ENCODE results near the gene CBX5. TPM values are rescaled to one million over a fixed set of nuclear protein-coding genes. Genes with fewer than 3 reads are reported as not detected.
"Not testable (repeated sequence)": the region's sequence is repeated elsewhere in the genome, so short reads cannot be mapped to it uniquely, and the experiment has no call there.

The CBX5 gene
- total and polyA plus RNA-seq, 9 of the 15 experiments (the other 6 are each of a cell fraction or from before 2014, with no cell fraction given) = 32.6 to 102 (median 59.2) TPM

DNA sequence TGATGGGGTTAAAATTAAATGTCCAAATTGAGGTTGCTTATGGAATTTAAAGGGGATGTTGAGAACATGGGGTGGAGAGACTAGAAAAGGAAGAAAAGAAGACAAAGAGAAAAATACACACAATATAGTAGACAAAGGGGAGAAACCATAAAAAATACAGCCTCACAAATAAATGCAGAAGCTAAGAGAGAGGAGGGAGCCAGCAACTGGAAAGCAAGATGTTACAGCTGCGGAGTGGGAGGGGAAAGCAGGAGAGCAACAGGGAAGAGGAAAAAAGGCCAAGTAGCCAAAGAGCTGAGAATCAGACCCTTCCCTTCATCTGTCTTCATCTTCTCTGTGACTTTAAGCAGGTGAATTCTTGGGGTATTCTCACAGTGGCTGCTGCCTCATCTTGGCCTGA is 51.5 kb downstream of the CBX5 start:
- POLR2A ChIA-PET = interaction anchor here (0.6 to 3.2 kb wide), 9 partner anchors 12 to 1993 kb away, joined by 3 to 31 read pairs (median 4); partner anchors contain the start of genes CBX5, HNRNPA1, RNF41 and ZNF385A
- in situ Hi-C loops (cut with MboI) (no loop called here), intact Hi-C loops (cut with micrococcal nuclease) (no loop called here)
- CTCF ChIA-PET (ENCODE audit: low intra/inter-chr PET ratio) = no interaction called here
- Histone ChIP-seq H2AFZ (ENCODE audit: low read depth, low read length) (no peak overlapping the region), H4K20me1 (replicated peaks; ENCODE audit: control insufficient read depth, insufficient read depth, low read length) (no peaks in the 10 kb centered on the region), H3K9me3 (replicated peaks; ENCODE audit: control insufficient read depth, insufficient read depth, low read depth, low read length) (no peaks in the 10 kb centered on the region), H3K36me3 (ENCODE audit: control insufficient read depth, insufficient read depth, low read length) (no peaks in the 10 kb centered on the region; the same call in 2 of the 3 replicates), H3K9ac (ENCODE audit: insufficient read depth in 1 of 2, low read depth in 2 of 2, low read length in 2 of 2) (peak overlapping the region in 1 of 2 experiments; percentile 57; a peak in 1 of 4 replicates), H3K79me2 (ENCODE audit: control insufficient read depth, insufficient read depth, low read length) (no peaks in the 10 kb centered on the region), H3K4me3 (no peak overlapping the region), H3K27me3 (ENCODE audit: control insufficient read depth in 2 of 2, insufficient read depth in 2 of 2, low read length in 2 of 2) (no peaks in the 10 kb centered on the region), H3K27ac (ENCODE audit: extremely low read depth, low read depth, low read length) (no peak overlapping the region), H3K4me2 (ENCODE audit: insufficient read depth, low read length) (no peak overlapping the region), H3K9me1 (ENCODE audit: control insufficient read depth, insufficient read depth, low read length) (no peaks in the 10 kb centered on the region), H3K4me1 (replicated peaks in 1 of 2; ENCODE audit: control insufficient read depth in 2 of 2, insufficient read depth in 2 of 2, low read length in 2 of 2) (peaks cover 9 to 19% of the 10 kb centered on the region in 2 experiments; a peak in 4 of 5 replicates)
- ATAC-seq = no peak
- TF ChIP-seq, protein P1, sequence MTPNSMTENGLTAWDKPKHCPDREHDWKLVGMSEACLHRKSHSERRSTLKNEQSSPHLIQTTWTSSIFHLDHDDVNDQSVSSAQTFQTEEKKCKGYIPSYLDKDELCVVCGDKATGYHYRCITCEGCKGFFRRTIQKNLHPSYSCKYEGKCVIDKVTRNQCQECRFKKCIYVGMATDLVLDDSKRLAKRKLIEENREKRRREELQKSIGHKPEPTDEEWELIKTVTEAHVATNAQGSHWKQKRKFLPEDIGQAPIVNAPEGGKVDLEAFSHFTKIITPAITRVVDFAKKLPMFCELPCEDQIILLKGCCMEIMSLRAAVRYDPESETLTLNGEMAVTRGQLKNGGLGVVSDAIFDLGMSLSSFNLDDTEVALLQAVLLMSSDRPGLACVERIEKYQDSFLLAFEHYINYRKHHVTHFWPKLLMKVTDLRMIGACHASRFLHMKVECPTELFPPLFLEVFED (CRISPR knock-in tag; conservative IDR thresholded peaks at IDR 0.05) = no peak
- TF ChIP-seq TEAD4 (IDR thresholded peaks at IDR 0.05; ENCODE audit: low read length) (no peak), TEAD4 (CRISPR knock-in tag; IDR thresholded peaks at IDR 0.05; ENCODE audit: borderline replicate concordance) (no peak), LCOR (CRISPR knock-in tag; IDR thresholded peaks at IDR 0.05) (no peak), ZEB2 (IDR thresholded peaks at IDR 0.05) (no peak), RCOR1 (IDR thresholded peaks at IDR 0.05; ENCODE audit: borderline replicate concordance in 1 of 2, low read depth in 2 of 2, low read length in 2 of 2) (no peak), SREBF2 (CRISPR knock-in tag; IDR thresholded peaks at IDR 0.05) (no peak)
- TF ChIP-seq, protein P2, sequence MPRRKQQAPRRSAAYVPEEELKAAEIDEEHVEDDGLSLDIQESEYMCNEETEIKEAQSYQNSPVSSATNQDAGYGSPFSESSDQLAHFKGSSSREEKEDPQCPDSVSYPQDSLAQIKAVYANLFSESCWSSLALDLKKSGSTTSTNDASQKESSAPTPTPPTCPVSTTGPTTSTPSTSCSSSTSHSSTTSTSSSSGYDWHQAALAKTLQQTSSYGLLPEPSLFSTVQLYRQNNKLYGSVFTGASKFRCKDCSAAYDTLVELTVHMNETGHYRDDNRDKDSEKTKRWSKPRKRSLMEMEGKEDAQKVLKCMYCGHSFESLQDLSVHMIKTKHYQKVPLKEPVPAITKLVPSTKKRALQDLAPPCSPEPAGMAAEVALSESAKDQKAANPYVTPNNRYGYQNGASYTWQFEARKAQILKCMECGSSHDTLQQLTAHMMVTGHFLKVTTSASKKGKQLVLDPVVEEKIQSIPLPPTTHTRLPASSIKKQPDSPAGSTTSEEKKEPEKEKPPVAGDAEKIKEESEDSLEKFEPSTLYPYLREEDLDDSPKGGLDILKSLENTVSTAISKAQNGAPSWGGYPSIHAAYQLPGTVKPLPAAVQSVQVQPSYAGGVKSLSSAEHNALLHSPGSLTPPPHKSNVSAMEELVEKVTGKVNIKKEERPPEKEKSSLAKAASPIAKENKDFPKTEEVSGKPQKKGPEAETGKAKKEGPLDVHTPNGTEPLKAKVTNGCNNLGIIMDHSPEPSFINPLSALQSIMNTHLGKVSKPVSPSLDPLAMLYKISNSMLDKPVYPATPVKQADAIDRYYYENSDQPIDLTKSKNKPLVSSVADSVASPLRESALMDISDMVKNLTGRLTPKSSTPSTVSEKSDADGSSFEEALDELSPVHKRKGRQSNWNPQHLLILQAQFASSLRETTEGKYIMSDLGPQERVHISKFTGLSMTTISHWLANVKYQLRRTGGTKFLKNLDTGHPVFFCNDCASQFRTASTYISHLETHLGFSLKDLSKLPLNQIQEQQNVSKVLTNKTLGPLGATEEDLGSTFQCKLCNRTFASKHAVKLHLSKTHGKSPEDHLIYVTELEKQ (CRISPR knock-in tag; IDR thresholded peaks at IDR 0.05) = no peak
- no peak for DNase-seq (ENCODE audit: extremely low read depth in 1 of 4, low spot score in 3 of 4)
- no TSS peak for BruUV-seq (replicated peaks)
- FAIRE-seq = no peak
- WGBS (ENCODE audit: insufficient coverage, low coverage, missing lambda C conversion rate) = 100% methylated on average over 1 of the region's 1 CpG

DNA sequence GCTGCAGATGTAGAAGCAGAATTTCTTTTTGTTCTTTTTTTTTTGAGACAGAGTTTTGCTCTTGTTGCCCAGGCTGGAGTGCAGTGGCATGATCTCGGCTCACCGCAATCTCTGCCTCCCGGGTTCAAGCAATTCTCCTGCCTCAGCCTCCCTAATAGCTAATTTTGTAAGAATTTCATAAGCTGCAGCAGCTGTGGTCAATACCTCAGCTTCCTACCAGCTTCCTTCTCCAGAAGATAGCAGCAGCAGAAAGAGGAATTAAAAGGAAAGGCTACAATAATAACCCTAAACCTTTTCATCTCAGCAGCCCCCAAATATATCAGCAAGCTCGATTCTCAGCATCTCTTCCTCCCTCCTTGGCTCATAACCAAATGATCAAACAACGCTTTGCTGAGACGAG is 52.0 kb downstream of the CBX5 start:
- H3K27me3 ChIP-seq (ENCODE audit: control insufficient read depth in 2 of 2, insufficient read depth in 2 of 2, low read length in 2 of 2); H3K36me3 ChIP-seq (ENCODE audit: control insufficient read depth, insufficient read depth, low read length); H2AFZ ChIP-seq (ENCODE audit: low read depth, low read length); in situ Hi-C loops (cut with MboI); ATAC-seq; CTCF ChIA-PET (ENCODE audit: low intra/inter-chr PET ratio); BruUV-seq (replicated peaks); intact Hi-C loops (cut with micrococcal nuclease); H3K9me1 ChIP-seq (ENCODE audit: control insufficient read depth, insufficient read depth, low read length); H3K9me3 ChIP-seq (replicated peaks; ENCODE audit: control insufficient read depth, insufficient read depth, low read depth, low read length); H4K20me1 ChIP-seq (replicated peaks; ENCODE audit: control insufficient read depth, insufficient read depth, low read length); DNase-seq (ENCODE audit: extremely low read depth in 1 of 4, low spot score in 3 of 4); H3K27ac ChIP-seq (ENCODE audit: extremely low read depth, low read depth, low read length); FAIRE-seq; H3K79me2 ChIP-seq (ENCODE audit: control insufficient read depth, insufficient read depth, low read length); H3K4me3 ChIP-seq; H3K4me2 ChIP-seq (ENCODE audit: insufficient read depth, low read length): not testable (repeated sequence)
- H3K4me1 ChIP-seq (replicated peaks in 1 of 2; ENCODE audit: control insufficient read depth in 2 of 2, insufficient read depth in 2 of 2, low read length in 2 of 2) = peaks cover 9 to 19% of the 10 kb centered on the region in 2 experiments; a peak in 4 of 5 replicates
- WGBS (ENCODE audit: insufficient coverage, low coverage, missing lambda C conversion rate) = 47% methylated on average over 6 of the region's 6 CpGs
- peak overlapping the region in 1 of 2 experiments; percentile 38; a peak in 1 of 4 replicates for H3K9ac ChIP-seq (ENCODE audit: insufficient read depth in 1 of 2, low read depth in 2 of 2, low read length in 2 of 2)
- POLR2A ChIA-PET = interaction anchor here (0.9 to 3.2 kb wide), 6 partner anchors 13 to 132 kb away, joined by 3 to 31 read pairs (median 4); no protein-coding TSS in a partner anchor
